Activated T-cell treated with anti-CD3 and anti-CD28 coated beads for 24 hours (primary cell): ENCODE data around the gene BCL2A1.
"Not testable (repeated sequence)": the region's sequence is repeated elsewhere in the genome, so short reads cannot be mapped to it uniquely, and the experiment has no call there.

Source experiments
- DNase-seq: peaks from one replicate; pipeline ENCODE4 v3.0.0-alpha.2; 2020; ENCODE audit warnings: low read depth

Gene BCL2A1

DNA sequence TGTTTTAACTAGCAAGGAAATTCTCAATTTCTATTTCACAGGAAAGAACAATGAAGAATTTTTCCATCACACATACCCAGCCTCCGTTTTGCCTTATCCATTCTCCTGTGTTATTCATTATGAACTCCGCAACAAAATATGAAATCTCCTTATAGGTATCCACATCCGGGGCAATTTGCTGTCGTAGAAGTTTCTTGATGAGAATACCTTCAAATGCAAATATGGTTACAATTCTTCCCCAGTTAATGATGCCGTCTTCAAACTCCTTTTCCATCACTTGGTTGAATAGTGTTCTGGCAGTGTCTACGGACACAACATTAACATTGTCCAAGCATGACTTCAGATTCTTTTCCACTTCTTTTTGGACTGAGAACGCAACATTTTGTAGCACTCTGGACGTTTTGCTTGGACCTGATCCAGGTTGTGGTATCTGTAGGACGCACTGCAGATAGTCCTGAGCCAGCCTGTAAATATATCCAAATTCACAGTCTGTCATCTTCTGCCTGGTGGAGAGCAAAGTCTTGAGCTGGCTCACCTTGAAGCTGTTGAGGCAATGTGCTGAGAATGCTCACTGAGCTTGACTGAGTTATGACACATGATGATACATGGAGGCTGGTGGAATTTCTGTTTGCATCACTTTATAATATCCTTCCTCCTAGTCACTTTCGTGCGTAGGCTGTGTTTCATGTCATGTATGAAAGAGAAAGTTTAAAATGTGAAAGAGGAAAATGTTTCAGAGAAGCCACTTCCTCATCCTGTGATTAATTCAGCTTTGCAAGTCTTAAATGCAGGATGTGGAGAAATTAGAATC lies at the start of gene BCL2A1:
TSS of gene BCL2A1 (minus strand) at position 573 of the 811 bp plus-strand sequence. CDS start at position 496, 77 bp downstream.
- DNase-seq = peak; percentile 65

DNA sequence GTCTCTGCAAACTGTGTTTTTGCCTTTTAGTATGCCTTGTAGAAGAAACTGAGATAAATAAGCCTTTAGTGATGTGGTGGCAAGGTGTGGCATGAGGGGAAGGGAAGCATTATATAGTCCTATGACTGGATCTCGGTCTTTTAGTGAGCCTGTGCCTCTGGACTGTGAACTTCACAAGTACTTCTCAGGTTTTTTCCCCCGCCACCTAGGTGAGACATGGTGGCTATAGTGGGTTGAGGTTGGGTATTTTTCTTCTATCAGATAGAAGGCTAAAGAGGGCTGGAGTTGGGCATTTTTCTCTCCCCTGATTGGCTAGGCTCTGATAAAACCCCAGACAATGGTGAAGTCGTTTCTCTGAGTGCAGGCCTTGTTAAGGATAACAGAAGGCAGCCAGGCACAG lies 49.7 kb upstream of the BCL2A1 start:
- no peak for DNase-seq

DNA sequence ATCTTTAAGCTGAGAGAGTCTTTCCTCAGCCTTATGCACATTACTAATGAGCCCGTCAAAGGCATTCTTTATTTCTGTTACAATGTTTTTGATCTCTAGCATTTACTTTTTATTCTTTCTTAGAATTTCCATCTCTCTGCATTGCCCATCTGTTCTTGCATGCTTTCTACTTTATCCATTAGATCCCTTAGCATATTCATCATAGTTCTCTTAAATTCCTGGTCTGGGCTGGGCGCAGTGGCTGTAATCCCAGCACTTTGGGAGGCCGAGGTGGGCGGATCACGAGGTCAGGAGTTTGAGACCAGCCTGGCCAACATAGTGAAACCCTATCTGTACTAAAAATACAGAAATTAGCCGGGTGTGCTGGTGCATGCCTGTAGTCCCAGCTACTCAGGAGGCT lies 49.2 kb upstream of the BCL2A1 start:
- DNase-seq = not testable (repeated sequence)

DNA sequence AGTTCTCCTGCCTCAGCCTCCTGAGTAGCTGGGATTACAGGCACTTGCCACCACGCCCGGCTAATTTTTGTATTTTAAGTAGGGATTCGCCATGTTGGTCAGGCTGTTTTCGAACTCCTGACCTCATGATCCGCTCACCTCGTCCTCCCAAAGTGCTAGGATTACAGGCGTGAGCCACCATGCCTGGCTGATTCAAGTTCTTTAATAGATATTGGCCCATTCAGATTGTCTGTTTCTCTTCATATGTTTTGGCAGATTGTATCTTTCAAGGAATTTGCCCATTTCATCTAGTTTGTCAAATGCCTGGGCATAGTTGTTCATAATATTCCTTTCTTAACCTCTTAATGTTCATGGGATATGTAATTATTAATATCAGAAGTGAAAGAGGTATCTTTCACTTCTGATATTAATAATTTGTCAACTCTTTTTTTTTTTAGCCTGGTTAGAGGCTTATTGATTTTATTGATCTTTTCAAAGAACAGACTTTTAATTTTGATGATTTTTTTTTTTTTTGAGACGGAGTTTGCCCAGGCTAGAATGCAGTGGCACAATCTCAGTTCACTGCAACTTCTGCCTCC lies 48.3 kb upstream of the BCL2A1 start:
- DNase-seq = no peak

DNA sequence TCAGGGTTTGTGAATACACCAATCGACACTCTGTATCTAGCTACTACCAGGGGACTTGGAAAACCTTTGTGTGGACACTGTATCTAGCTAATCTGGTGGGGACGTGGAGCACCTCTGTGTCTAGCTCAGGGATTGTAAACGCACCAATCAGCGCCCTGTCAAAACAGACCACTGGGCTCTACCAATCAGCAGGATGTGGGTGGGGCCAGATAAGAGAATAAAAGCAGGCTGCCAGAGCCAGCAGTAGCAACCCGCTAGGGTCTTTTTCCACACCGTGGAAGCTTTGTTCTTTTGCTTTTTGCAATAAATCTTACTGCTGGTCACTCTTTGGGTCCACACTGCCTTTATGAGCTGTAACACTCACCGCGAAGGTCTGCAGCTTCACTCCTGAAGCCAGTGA lies 46.1 kb upstream of the BCL2A1 start:
- not testable (repeated sequence) for DNase-seq

DNA sequence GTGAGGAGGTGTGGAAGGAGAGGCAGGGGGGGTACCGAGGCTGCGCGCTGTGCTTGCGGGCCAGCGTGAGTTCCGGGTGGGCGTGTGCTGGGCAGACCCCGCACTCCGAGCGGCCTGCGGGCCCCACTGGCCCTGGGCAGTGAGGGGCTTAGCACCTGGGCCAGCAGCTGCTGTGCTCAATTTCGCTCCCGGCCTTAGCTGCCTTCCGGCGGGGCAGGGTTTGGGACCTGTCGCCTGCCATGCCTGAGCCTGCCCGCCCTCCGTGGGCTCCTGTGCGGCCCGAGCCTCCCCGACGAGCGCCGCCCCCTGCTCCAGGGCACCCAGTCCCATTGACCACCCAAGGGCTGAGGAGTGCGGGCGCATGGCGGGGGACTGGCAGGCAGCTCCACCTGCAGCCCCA lies 45.5 kb upstream of the BCL2A1 start:
- DNase-seq = not testable (repeated sequence)

DNA sequence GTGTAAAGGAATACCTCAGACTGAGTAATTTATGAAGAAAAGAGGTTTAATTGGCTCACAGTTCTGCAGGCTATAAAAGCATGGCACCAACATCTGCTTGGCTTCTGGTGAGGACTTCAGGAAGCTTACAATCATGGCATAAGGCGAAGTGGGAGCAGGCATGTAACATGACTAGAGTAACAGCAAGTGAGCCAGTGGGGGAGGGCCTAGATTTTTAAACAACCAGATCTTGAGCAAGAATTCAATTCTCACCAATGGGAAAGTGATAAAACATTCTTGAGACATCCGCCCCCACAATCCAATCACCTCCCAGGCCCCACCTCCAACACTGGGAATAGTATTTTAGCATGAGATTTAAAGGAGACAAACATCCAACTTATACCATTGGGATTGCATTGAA lies 44.2 kb upstream of the BCL2A1 start:
- no peak for DNase-seq

DNA sequence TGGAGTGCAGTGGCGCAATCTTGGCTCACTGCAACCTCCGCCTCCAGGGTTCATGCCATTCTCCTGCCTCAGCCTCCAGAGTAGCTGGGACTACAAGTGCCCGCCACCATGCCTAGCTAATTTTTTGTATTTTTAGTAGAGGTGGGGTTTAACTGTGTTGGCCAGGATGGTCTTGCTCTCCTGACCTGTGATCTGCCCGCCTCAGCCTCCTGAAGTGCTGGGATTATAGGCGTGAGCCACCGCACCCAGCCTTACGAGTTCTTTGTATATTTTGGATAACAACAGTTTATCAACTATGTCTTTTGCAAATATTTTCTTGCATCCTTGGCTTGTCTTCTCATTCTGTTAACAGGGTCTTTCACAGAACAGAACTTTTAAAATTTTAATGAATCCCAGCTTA lies 43.2 kb upstream of the BCL2A1 start:
- DNase-seq = not testable (repeated sequence)

DNA sequence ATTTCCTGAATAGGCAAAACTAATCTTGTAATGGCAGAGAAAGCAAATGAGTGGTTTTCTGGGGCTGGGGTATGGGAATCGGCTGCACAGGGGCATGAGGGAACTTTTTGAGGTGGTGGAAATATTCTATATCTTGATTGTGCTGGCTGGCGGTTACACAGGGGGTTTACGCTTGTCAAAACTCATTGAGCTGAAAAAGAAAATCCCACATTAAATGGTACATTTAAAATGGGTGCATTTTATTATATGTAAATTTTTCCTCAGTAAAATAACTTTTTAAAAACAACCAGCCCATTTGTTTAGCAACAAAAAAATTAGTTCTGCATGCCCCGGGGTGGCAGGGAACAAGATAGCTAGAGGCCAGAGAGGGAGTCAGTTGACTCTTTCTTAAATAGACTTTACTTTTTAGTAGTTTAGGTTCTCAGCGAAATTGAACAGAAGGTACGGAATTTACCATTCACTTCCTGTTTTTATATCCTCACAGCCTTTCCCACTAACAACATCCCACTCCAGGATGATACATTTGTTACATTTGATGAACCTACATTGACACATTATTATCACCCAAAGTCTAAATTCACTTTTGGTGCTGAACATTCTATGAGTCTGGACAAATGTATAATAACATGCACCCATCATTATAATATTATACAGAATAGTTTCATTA lies 41.2 kb upstream of the BCL2A1 start:
- DNase-seq = no peak

DNA sequence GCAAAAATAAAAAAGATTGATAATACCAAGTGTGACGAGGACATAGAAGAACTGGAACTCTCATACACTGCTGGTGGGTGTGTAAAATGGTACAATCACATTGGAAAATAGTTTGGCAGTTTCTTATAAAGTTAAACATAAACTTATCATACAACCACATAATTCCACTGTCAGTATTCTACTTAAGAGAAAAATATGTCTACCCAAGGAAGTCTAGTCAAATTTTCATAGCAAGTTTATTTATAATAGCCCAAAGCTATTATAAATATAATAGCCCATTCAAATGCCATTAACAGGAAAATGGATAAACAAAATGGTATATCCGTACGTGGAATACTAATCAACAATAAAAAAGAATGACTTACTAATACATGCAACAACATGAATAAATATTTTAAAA lies 40.6 kb upstream of the BCL2A1 start:
- DNase-seq = no peak

DNA sequence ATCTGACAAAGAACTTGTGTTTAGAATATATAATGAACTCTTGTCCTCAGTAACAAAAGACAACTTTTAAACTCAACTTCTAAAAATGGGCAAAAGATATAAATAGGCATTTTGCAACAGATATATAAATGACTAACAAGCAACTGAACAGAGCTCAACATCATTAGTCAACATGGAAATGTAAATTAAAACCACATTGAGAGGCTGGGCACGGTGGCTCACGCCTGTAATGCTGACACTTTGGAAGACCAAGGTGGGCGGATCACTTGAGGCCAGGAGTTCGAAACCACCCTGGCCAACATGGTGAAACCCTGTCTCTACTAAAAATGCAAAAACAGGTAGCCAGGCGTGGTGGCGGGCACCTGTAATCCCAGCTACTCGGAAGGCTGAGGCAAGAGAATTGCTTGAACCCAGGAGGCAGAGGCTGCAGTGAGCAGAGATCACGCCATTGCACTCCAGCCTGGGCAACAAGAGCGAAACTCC lies 40.1 kb upstream of the BCL2A1 start:
- DNase-seq = not testable (repeated sequence)

DNA sequence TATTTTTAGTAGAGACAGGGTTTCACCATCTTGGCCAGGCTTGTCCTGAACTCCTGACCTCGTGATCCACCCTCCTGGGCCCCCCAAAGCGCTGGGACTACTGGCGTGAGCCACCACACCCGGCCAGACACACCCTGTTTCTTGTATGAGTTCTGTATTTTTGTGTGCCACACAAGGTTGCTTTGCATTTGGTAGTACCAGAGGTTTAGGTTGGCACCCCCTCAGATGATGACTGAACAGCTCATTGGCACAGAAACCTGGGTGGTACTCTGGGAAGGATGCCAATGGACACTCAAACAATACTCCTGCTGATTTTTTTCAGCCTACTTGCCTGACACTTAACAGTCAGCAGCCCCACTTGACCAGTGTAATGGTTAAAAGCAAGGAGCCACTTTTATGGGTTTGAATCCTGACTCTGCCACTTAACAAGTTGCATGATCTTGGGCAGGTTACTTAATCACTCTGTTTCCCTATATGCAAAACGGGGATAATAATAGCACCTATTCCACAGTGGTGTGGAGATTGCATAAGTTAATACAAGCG lies 39.2 kb upstream of the BCL2A1 start:
- DNase-seq = no peak

DNA sequence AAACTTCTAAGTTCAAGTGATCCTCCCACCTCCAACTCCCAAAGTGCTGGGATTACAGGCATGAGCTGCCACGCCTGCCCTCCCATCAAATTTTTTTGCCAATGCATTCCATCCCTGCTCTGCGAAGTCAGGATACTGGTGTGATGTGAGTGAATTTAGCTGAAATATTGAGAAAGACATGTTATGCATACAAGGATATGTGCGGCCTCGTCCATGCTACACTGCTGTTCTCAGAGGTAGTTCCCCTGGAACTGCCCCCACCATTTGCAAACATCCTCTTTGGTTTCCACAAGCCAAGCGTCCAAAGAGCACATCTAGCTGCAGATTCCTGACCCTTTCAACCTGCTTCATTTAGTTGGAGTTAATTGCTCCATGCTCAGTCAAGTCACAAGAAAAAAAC lies 36.5 kb upstream of the BCL2A1 start:
- no peak for DNase-seq

DNA sequence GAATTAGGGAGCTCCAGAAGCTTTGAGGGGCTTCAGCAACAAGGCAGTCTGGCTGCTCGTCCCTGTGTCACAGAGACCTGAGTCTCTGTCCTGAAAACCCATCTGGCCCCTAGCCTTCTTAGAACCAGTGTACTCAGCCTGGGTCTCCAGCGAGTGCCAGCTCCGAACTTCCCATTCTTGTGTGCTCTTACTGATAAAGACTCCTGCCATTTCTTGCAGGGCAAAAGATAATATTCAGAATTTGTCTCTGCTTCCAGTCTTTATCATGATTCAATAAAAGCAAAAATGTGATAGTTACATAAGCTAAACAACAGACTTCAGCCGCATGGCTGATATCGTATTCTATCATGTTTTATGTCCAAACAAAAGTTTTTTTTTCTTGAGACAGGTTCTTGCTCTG lies 36.0 kb upstream of the BCL2A1 start:
- DNase-seq = no peak

DNA sequence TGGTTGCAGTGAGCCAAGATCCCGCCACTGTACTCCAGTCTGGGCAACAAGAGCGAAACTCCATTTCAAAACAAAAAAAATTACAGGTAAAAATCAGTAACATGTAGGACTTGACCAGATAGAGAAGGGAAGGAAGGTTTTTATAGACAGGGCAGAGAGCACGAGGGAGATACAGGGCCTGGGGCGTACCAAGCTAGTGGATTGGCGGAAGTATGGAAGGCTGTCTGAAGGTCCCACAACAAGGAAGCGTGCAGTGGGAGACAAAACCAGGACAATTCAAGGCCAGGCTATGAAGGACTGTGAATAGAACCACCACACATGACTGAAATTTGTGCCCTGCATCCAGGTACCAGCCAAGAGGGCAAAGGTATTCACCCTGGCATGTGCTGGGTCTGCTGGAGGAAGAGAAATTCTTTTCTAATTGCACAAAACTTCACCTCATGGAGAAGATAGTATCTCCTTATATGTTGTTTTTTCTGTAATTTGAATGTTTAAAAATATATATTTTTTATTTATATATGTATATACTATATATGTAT lies 33.0 kb upstream of the BCL2A1 start:
- DNase-seq = no peak

DNA sequence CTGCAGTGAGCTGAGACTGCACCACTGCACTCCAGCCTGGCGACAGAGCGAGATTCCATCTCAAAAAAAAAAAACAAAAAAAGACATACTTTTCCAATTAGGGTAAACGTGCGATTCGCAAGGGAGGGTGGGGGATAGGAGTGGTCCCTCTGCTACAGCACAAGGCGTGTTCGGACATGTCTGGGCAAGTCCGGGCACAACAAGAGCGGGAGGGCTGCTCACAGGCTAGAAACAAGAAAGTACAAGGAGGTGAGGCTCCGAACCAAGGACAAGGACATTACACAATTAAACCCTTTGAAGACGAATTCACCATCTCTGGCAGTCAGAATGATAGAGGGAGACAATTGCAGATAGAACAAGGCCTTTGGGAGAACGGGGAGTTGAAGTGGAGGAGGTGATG lies 32.2 kb upstream of the BCL2A1 start:
- DNase-seq = no peak

DNA sequence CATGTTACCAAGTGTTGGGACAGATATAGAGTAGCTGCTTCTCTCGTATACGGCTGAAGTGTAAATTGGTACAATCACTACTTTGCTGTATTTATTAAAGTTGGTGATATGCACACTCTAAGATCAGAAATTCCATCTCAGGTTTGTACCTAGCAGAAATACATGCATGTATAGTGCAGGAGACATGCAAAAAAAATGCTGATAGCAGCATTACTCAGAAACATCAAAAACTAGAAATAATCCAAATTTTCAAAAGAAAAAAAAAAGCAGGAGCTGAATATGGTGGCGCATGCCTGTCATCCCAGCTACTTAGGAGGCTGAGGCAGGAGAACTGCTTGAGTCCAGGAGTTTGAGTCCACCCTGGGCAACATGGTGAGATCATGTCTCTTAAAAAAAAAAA lies 31.3 kb upstream of the BCL2A1 start:
- no peak for DNase-seq

DNA sequence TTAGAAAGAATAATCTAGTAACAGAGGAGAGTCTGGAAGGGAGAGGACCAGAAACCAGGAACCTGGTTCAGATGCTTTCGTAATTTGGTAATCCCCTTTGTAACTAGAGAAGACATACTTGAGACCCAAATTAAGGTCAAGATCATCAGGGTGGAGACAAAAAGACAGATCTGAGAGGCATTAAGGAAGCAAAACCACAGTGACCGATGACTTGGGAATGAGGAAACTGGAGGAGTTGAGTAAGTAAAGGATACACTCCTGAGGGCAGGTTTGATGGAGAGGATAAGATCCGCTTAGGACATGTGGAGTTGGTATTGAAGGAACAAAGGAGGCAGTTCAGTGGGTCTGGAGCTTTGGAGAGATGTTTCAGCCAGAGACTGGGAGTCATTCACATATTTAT lies 23.6 kb upstream of the BCL2A1 start:
- DNase-seq = no peak

DNA sequence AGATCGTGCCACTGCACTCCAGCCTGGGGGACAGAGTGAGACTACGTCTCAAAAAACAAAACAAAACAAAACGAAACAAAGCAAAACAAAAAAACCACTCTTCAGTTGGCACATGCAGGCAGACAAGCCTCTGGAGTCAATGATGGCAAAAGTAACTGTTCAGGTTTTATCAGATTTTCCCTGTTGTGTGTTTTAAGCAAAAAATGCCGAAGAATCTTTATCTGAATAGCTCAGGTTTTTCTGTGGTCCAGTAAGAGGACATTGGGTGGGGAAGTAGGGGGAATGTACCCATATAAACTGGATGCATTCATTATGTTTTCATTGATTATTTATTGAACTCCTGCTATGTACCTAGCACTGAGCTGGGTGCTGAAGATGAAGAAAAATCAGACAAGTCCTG lies 20.8 kb upstream of the BCL2A1 start:
- no peak for DNase-seq

DNA sequence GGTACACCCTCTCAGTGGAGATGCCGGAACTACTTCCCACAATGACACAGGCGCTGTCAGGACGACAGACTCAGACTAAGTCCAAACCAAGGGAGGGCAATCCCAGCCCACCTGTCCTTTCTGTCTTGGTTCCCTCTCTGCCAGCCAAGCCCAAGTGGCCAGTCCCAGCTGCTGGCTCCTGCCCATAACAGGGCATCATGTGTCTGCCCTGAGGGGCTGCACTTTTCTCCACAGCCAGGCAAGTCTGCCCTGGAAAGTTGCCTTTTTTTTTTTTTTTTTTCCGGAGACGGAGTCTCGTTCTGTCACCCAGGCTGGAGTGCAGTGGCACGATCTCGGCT lies 20.0 kb upstream of the BCL2A1 start:
- DNase-seq = no peak

DNA sequence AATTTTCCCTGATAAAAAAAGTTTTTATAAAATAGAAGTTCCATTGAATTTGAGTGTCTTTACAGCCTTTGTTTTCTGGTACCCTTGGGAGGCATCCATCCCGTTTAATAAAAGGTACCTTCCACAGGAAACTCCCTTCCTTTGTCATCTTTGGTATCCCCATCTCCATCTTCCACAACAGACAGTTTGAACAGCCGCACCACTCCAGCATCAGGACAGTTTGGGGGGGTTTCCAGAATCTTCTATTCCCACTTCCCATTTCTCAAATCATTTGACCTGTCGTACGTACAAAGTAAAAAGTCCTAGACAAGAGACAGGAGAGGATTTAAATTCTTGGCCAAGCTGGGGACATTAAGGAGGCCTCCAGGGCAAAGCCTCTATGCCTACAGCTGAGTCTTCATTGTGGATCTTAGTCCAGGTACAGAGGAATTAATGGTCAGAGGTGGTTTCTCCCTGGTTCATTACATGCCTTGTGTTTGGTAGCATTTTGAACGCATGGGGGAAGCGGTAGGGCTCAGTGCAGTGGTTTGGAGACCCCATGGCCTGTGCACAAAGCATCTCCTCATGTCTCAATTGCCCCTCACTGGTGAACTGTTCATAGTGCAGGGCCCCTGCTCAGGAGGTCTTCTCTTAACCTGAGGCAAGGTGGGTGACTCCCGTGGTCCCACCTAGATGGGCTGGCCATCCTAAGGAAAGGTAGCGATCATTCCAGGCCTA lies 19.4 kb upstream of the BCL2A1 start:
- no peak for DNase-seq

DNA sequence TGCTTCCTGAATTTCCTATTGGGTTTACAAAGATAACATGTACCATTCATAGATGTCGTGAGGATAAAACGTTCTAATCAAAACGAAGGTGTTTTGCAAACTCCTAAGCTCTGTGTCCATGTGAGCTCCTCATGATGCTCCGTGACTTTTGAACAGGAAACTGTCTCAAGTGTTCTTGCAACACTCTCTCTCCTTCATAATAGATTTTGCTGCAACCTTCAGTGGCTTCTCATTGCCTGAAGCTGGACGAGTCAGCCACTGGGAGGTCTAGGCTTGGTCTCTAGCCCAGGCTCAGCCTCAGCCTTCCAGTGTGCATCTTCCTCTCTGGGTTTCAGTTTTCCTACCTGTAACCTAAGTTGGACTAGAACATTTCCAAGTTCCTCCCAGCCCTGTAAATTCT lies 18.7 kb upstream of the BCL2A1 start:
- no peak for DNase-seq
